NCI-H2196 (cell line): ENCODE data around the gene MRPS16.

Experiments
- DNase-seq: peaks from one replicate; lab custom pipeline; 2025; ENCODE audit not compliant: unreplicated experiment; lab: John Stamatoyannopoulos, UW

Gene MRPS16

DNA sequence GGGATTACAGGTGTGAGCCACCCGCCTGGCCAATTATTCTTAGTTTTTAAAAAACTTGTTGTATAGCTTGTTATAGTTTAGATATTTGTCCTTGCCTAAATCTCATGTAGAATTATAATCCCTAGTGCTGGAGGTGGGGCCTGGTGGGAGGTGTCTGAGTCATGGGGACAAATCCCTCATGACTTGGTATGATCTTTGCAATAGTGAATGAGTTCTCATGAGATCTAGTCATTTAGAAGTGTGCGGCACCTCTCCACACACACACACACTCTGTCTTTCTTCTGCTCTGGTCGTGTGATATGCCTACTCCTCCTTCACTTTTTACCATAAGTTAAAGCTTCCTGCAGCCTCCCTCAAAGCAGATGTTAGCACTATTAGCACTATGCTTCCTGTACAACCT lies 47.4 kb downstream of the MRPS16 start:
- no peak for DNase-seq
